HepG2 (cell line): ENCODE results near the gene CTXN1. TPM values are rescaled to one million over a fixed set of nuclear protein-coding genes. Genes with fewer than 3 reads are reported as not detected.

Experiments
- CBFB ChIP-seq: sonication (generic); formaldehyde crosslinking; IDR thresholded peaks from 2 replicates; pipeline ENCODE4 v1.4.0; 2020; ENCODE audit warnings: missing genetic modification reagents
- CEBPB ChIP-seq: IDR thresholded peaks from 2 replicates; pipeline ENCODE4 v1.6.1; 2011; ENCODE audit warnings: low read depth, low read length, improper control_type of control experiment, borderline replicate concordance
- DDIT3 ChIP-seq: sonication (generic); formaldehyde crosslinking; IDR thresholded peaks from 2 replicates; pipeline ENCODE4 v1.4.0; 2020; ENCODE audit warnings: mild to moderate bottlenecking, missing genetic modification reagents
- FOXP4 ChIP-seq: sonication (generic); formaldehyde crosslinking; IDR thresholded peaks from 2 replicates; pipeline ENCODE4 v1.4.0; 2020; ENCODE audit warnings: missing genetic modification reagents
- HDAC1 ChIP-seq: sonication (generic); formaldehyde crosslinking; IDR thresholded peaks from 2 replicates; pipeline ENCODE4 v1.5.1; 2020; ENCODE audit warnings: mild to moderate bottlenecking, missing genetic modification reagents
- HNRNPLL ChIP-seq: fragments of 200-400 bp; formaldehyde crosslinking; IDR thresholded peaks from 2 replicates; pipeline ENCODE4 v1.6.1; 2017; ENCODE audit warnings: mild to moderate bottlenecking, low read depth, low read length; ENCODE audit not compliant: poor library complexity, severe bottlenecking
- IRF2 ChIP-seq: IDR thresholded peaks from 2 replicates; pipeline ENCODE4 v1.6.1; 2018; ENCODE audit warnings: missing genetic modification reagents, missing compliant biosample characterization
- KAT7 ChIP-seq: IDR thresholded peaks from 2 replicates; pipeline ENCODE4 v1.6.1; 2018; ENCODE audit warnings: borderline replicate concordance, missing compliant biosample characterization
- KLF6 ChIP-seq: IDR thresholded peaks from 2 replicates; pipeline ENCODE4 v1.8.0; 2016; ENCODE audit warnings: missing biosample characterization, missing genetic modification reagents
- MAFK ChIP-seq, 2 experiments: IDR thresholded peaks in 1 of 2; conservative IDR thresholded peaks in 1 of 2; 2 replicates each; pipeline ENCODE4 v1.6.1; 2011; ENCODE audit warnings: improper control_type of control experiment in 2 of 2, low read length in 2 of 2
- MLX ChIP-seq: IDR thresholded peaks from 2 replicates; pipeline ENCODE4 v1.6.1; 2016
- RAD21 ChIP-seq: fragments of 450-650 bp; formaldehyde crosslinking; IDR thresholded peaks from 2 replicates; pipeline ENCODE4 v1.5.0; 2020; ENCODE audit warnings: mild to moderate bottlenecking
- SALL2 ChIP-seq: sonication (generic); formaldehyde crosslinking; IDR thresholded peaks from 2 replicates; pipeline ENCODE4 v1.8.1; 2023; ENCODE audit warnings: mild to moderate bottlenecking, missing genetic modification reagents, inconsistent platforms
- TFDP2 ChIP-seq: sonication (generic); formaldehyde crosslinking; IDR thresholded peaks from 2 replicates; pipeline ENCODE4 v1.4.0; 2020; ENCODE audit warnings: missing genetic modification reagents
- THAP7 ChIP-seq: sonication (generic); formaldehyde crosslinking; IDR thresholded peaks from 2 replicates; pipeline ENCODE4 v1.8.1; 2023; ENCODE audit warnings: mild to moderate bottlenecking, missing genetic modification reagents
- ZFP36L2 ChIP-seq: sonication (generic); formaldehyde crosslinking; IDR thresholded peaks from 2 replicates; pipeline ENCODE4 v1.4.0; 2020; ENCODE audit warnings: missing genetic modification reagents
- ZNF235 ChIP-seq: sonication (generic); formaldehyde crosslinking; IDR thresholded peaks from 2 replicates; pipeline ENCODE4 v1.8.1; 2023; ENCODE audit warnings: mild to moderate bottlenecking, missing genetic modification reagents, borderline replicate concordance
- ZNF326 ChIP-seq: sonication (generic); formaldehyde crosslinking; IDR thresholded peaks from 2 replicates; pipeline ENCODE4 v1.4.0; 2020; ENCODE audit warnings: missing genetic modification reagents, borderline replicate concordance
- ZNF547 ChIP-seq: sonication (generic); formaldehyde crosslinking; IDR thresholded peaks from 2 replicates; pipeline ENCODE4 v1.5.1; 2020; ENCODE audit warnings: mild to moderate bottlenecking, missing genetic modification reagents
- ZNF605 ChIP-seq: sonication (generic); formaldehyde crosslinking; IDR thresholded peaks from 2 replicates; pipeline ENCODE4 v1.8.0; 2022; ENCODE audit warnings: mild to moderate bottlenecking, missing genetic modification reagents
- ZNF660 ChIP-seq: sonication (generic); formaldehyde crosslinking; IDR thresholded peaks from 2 replicates; pipeline ENCODE4 v1.5.1; 2020; ENCODE audit warnings: mild to moderate bottlenecking, low read depth, missing genetic modification reagents, borderline replicate concordance
- ZNF710 ChIP-seq: sonication (generic); formaldehyde crosslinking; IDR thresholded peaks from 2 replicates; pipeline ENCODE4 v1.5.0; 2020; ENCODE audit warnings: mild to moderate bottlenecking, missing genetic modification reagents, borderline replicate concordance
- ZNF781 ChIP-seq: sonication (generic); formaldehyde crosslinking; IDR thresholded peaks from 2 replicates; pipeline ENCODE4 v1.5.1; 2020; ENCODE audit warnings: borderline replicate concordance, mild to moderate bottlenecking, missing genetic modification reagents; ENCODE audit errors: not compliant biosample characterization
- polyA plus RNA-seq, 8 experiments: library from polyadenylated mRNA; depleted of rRNA in 3 of 8; stranded (reverse) in 7 of 8; unstranded in 1 of 8; fragments of >200 nt; fragmentation: Illumina TruSeq in 4 of 8; extraction: Trizol in 4 of 8; gene quantifications; 2 replicates each; pipeline versions ENCODE4 v1.2.1 to v1.2.3, GENCODE V29; 2011 to 2016; ENCODE audit warnings: low read depth in 4 of 8, missing spikeins in 1 of 8, mixed read lengths in 1 of 8; ENCODE audit not compliant: insufficient read depth in 1 of 8
- total RNA-seq, 5 experiments: library from RNA; depleted of rRNA; stranded (reverse); fragments of >200 nt; fragmentation: Illumina TruSeq; extraction: Trizol; gene quantifications; 2 replicates each; pipeline ENCODE4 v1.2.3, GENCODE V29; 2016; ENCODE audit warnings: low read depth in 1 of 5

CTXN1 gene
- total and polyA plus RNA-seq, 2 of the 13 experiments (the other 11 are each of a cell fraction or from before 2014, with no cell fraction given) = 0.11 TPM; not detected in 1

- TF ChIP-seq CBFB (CRISPR knock-in tag) = peak; percentile 30; the same call in 1 of the 2 replicates
- TF ChIP-seq ZNF710 (CRISPR knock-in tag) = peak; percentile 80
- TF ChIP-seq IRF2 = no peak
- TF ChIP-seq ZNF660 (CRISPR knock-in tag) = no peak
- no peak for TF ChIP-seq DDIT3
- no peak for TF ChIP-seq MLX
- no peak for TF ChIP-seq ZNF326 (CRISPR knock-in tag)
- peak; percentile 80; the same call in 1 of the 2 replicates for TF ChIP-seq ZNF235 (CRISPR knock-in tag)
- TF ChIP-seq KAT7 (CRISPR knock-in tag) = peak; percentile 78; the same call in 1 of the 2 replicates
- TF ChIP-seq ZNF605 (CRISPR knock-in tag) = peak; percentile 79
- peak; percentile 90 for TF ChIP-seq HDAC1 (CRISPR knock-in tag)
- TF ChIP-seq MAFK (conservative IDR thresholded peaks at IDR 0.05 in 1 of 2, IDR thresholded peaks at IDR 0.05 in 1 of 2; ENCODE audit: low read length in 2 of 2) = no peak
- TF ChIP-seq ZNF547 (CRISPR knock-in tag) = peak; percentile 45; the same call in 1 of the 2 replicates
- no peak; the same call in 1 of the 2 replicates for TF ChIP-seq SALL2
- peak; percentile 99 for TF ChIP-seq CEBPB
- TF ChIP-seq RAD21 (CRISPR knock-in tag) = peak; percentile 59
- TF ChIP-seq ZFP36L2 = no peak
- peak; percentile 90 for TF ChIP-seq KLF6
- peak; percentile 74 for TF ChIP-seq TFDP2
- TF ChIP-seq FOXP4 = no peak
- TF ChIP-seq HNRNPLL = peak; percentile 98
- TF ChIP-seq ZNF781 (CRISPR knock-in tag) = peak; percentile 90
- peak; percentile 91 for TF ChIP-seq THAP7 (CRISPR knock-in tag)
These were observed 17.7 kb upstream of the CTXN1 start, which contains the start of gene TIMM44 (continued) for GRCh38 chr19:7943444-7944176.
